ENCODE measurements around the gene ROR2.

GRCh38 chr9:91863469-91863868 lies 86.6 kb downstream of the ROR2 start:
- no peak for TF ChIP-seq EZH2 (IDR thresholded peaks at IDR 0.05; ENCODE audit: insufficient read depth, poor library complexity, severe bottlenecking)
- TF ChIP-seq EZH2phosphoT487 (IDR thresholded peaks at IDR 0.05; ENCODE audit: insufficient read depth, low read depth), result no peak

Data from GM23248 (cell line).